Neural progenitor cell (in vitro differentiated cells): Measurements from ENCODE around the gene RBM39. TPM values are rescaled to one million over a fixed set of nuclear protein-coding genes. Genes with fewer than 3 reads are reported as not detected.
"Not testable (repeated sequence)": the region's sequence is repeated elsewhere in the genome, so short reads cannot be mapped to it uniquely, and the experiment has no call there.

Source experiments
- DNase-seq: peaks from one replicate; pipeline ENCODE4 v3.0.0-alpha.2; 2016; ENCODE audit warnings: low spot score
- H2AFZ ChIP-seq: fragments of 200-600 bp; sonication (generic); replicated peaks from 2 replicates; pipeline ENCODE4 v1.6.1; 2016; ENCODE audit warnings: antibody characterized with exemption
- H3F3A ChIP-seq: fragments of 200-600 bp; sonication (generic); 2 replicates; pipeline ENCODE4 v1.6.1; 2016; ENCODE audit warnings: antibody characterized with exemption, low read depth
- H3K27ac ChIP-seq: fragments of 200-600 bp; sonication (generic); 2 replicates; pipeline ENCODE4 v1.5.1; 2016; ENCODE audit warnings: mild to moderate bottlenecking
- H3K27me3 ChIP-seq: fragments of 200-600 bp; sonication (generic); 2 replicates; pipeline ENCODE4 v1.6.1; 2016; ENCODE audit warnings: mild to moderate bottlenecking, moderate library complexity
- H3K36me3 ChIP-seq: fragments of 200-600 bp; sonication (generic); 2 replicates; pipeline ENCODE4 v1.5.1; 2016
- H3K4me1 ChIP-seq: fragments of 200-600 bp; sonication (generic); 2 replicates; pipeline ENCODE4 v1.6.1; 2016; ENCODE audit warnings: mixed run types
- H3K4me2 ChIP-seq: fragments of 200-600 bp; sonication (generic); 2 replicates; pipeline ENCODE4 v1.6.1; 2016
- H3K4me3 ChIP-seq: fragments of 200-600 bp; sonication (generic); 2 replicates; pipeline ENCODE4 v1.5.1; 2016
- H3K79me2 ChIP-seq: fragments of 200-600 bp; sonication (generic); 2 replicates; pipeline ENCODE4 v1.6.1; 2016; ENCODE audit warnings: low read depth
- H3K9ac ChIP-seq: fragments of 200-600 bp; sonication (generic); 2 replicates; pipeline ENCODE4 v1.6.1; 2016
- H3K9me3 ChIP-seq: fragments of 200-600 bp; sonication (generic); 2 replicates; pipeline ENCODE4 v1.5.1; 2016; ENCODE audit warnings: low read depth
- H4K20me1 ChIP-seq: fragments of 200-600 bp; sonication (generic); 2 replicates; pipeline ENCODE4 v1.6.1; 2016; ENCODE audit warnings: low read depth
- H3K27ac Mint-ChIP-seq: 3 replicates; pipeline ENCODE4 v1.8.0; 2021; ENCODE audit warnings: mixed read lengths
- H3K27me3 Mint-ChIP-seq: 2 replicates; pipeline ENCODE4 v1.8.0; 2022; ENCODE audit warnings: low read depth, mild to moderate bottlenecking, inconsistent platforms, moderate library complexity, mixed read lengths; ENCODE audit not compliant: insufficient read depth
- H3K36me3 Mint-ChIP-seq: 3 replicates; pipeline ENCODE4 v1.8.0; 2021; ENCODE audit warnings: mixed read lengths
- H3K4me1 Mint-ChIP-seq: 3 replicates; pipeline ENCODE4 v1.8.0; 2021; ENCODE audit warnings: mixed read lengths
- H3K4me3 Mint-ChIP-seq: 3 replicates; pipeline ENCODE4 v1.8.0; 2021; ENCODE audit warnings: mild to moderate bottlenecking, moderate library complexity, mixed read lengths
- H3K9me3 Mint-ChIP-seq: 3 replicates; pipeline ENCODE4 v1.8.0; 2020; ENCODE audit warnings: mixed read lengths
- CTCF ChIP-seq: fragments of 200-600 bp; sonication (generic); IDR thresholded peaks from 2 replicates; pipeline ENCODE4 v1.5.1; 2017; ENCODE audit warnings: antibody characterized with exemption, mild to moderate bottlenecking
- EZH2 ChIP-seq: fragments of 200-600 bp; sonication (generic); IDR thresholded peaks from 2 replicates; pipeline ENCODE4 v1.6.1; 2017; ENCODE audit warnings: antibody characterized with exemption, mild to moderate bottlenecking, moderate library complexity
- EZH2phosphoT487 ChIP-seq: fragments of 200-600 bp; sonication (generic); IDR thresholded peaks from 2 replicates; pipeline ENCODE4 v1.6.1; 2017; ENCODE audit warnings: antibody characterized with exemption
- total RNA-seq: library from RNA; depleted of rRNA; stranded (reverse); fragments of >200 nt; gene quantifications from 2 replicates; pipeline ENCODE4 v1.2.3, GENCODE V29; 2015; ENCODE audit warnings: low replicate concordance

The RBM39 gene
- total RNA-seq, 1 donor from 2014 or later = 555 TPM

DNA sequence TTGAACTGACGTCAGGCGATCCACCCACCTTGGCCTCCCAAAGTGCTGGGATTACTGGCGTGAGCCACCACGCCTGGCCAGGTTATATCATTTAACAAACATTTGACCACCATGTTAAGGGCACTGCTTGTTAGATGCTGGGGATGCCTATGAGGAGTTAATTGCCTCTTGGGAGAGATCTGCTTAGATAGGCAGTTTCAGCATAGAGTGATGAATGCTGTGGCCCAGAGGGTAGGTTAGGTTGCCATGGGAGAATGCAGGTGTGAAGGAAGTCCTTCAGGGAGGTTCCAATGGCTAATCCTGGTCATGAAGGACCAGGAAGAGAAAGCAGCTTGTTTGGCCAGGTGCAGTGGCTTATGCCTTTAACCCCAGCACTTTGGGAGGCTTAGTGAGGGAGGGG, 46.7 kb upstream of the RBM39 start:
- no peaks in the 10 kb centered on the region for H3K27me3 Mint-ChIP-seq
- H3K79me2 ChIP-seq = peaks cover 99% of the 10 kb centered on the region

DNA sequence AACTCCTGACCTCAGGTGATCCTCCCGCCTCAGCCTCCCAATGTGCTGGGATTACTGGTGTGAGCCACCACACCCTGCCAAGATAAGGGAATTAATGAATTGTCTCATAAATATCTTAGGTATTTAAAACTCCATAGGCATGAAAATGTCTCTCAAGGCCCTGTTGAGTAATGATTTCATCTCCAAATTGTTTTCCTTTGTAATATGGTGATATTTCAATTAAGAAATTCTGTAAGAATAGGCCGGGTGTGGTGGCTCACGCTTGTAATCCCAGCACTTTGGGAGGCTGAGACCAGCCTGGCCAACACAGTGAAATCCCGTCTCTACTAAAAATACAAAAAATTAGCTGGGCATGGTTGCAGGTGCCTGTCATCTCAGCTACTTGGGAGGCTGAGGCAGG, 43.5 kb upstream of the RBM39 start:
- H3K27ac ChIP-seq, H3K4me1 ChIP-seq, H3F3A ChIP-seq, DNase-seq, H2AFZ ChIP-seq, H3K27me3 Mint-ChIP-seq, H3K9me3 ChIP-seq, H3K4me2 ChIP-seq, H3K36me3 ChIP-seq, H3K9me3 Mint-ChIP-seq, H3K9ac ChIP-seq, H3K36me3 Mint-ChIP-seq, H3K4me3 Mint-ChIP-seq, H3K27ac Mint-ChIP-seq, H3K27me3 ChIP-seq, H3K4me3 ChIP-seq, H3K4me1 Mint-ChIP-seq: not testable (repeated sequence)
- Histone ChIP-seq H3K79me2 (peaks cover 100% of the 10 kb centered on the region), H4K20me1 (peaks cover 56% of the 10 kb centered on the region)

More for the DNA sequence above, 46.7 kb upstream of the RBM39 start:
- Mint-ChIP-seq H3K4me1 (no peaks in the 10 kb centered on the region), H3K9me3 (no peaks in the 10 kb centered on the region), H3K36me3 (peaks cover 5% of the 10 kb centered on the region), H3K4me3 (no peak overlapping the region), H3K27ac (no peak overlapping the region)
- no peaks in the 10 kb centered on the region for H3K36me3 ChIP-seq
- H4K20me1 ChIP-seq = peaks cover 37% of the 10 kb centered on the region
- no peak overlapping the region for H3K4me3 ChIP-seq
- H3K4me1 ChIP-seq = no peaks in the 10 kb centered on the region
- DNase-seq = no peak
- H3K4me2 ChIP-seq = no peak overlapping the region
- H3K9me3 ChIP-seq = no peaks in the 10 kb centered on the region
- no peak overlapping the region for H2AFZ ChIP-seq
- no peaks in the 10 kb centered on the region for H3F3A ChIP-seq
- TF ChIP-seq EZH2 (no peak), EZH2phosphoT487 (no peak), CTCF (no peak)
- no peaks in the 10 kb centered on the region for H3K27me3 ChIP-seq
- H3K27ac ChIP-seq = no peak overlapping the region
- H3K9ac ChIP-seq = no peak overlapping the region

DNA sequence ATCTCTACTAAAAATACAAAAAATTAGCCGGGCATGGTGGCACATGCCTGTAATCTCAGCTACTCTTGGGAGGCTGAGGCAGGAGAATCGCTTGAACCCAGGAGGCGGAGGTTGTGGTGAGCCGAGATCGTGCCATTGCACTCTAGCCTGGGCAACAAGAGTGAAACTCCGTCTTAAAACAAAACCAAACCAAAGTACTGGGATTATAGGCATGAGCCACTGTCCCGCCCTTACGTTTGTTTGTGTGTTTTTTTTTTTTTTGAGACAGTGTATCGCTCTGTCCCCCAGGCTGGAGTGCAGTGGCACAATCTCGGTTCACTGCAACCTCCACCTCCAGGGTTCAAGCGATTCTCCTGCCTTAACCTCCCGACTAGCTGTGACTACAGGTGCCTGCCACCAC, 41.8 kb upstream of the RBM39 start:
- H3F3A ChIP-seq, H3K9me3 Mint-ChIP-seq, H3K27me3 ChIP-seq, H3K27ac Mint-ChIP-seq, H3K36me3 ChIP-seq, H3K4me3 Mint-ChIP-seq, DNase-seq, H3K9ac ChIP-seq, H3K4me1 Mint-ChIP-seq, H3K4me2 ChIP-seq, H3K9me3 ChIP-seq, H2AFZ ChIP-seq, H3K27me3 Mint-ChIP-seq, H3K4me1 ChIP-seq, H3K4me3 ChIP-seq, H3K27ac ChIP-seq: not testable (repeated sequence)
- H3K79me2 ChIP-seq = peaks cover 100% of the 10 kb centered on the region
- H3K36me3 Mint-ChIP-seq = peaks cover 12% of the 10 kb centered on the region
- peaks cover 55% of the 10 kb centered on the region for H4K20me1 ChIP-seq

DNA sequence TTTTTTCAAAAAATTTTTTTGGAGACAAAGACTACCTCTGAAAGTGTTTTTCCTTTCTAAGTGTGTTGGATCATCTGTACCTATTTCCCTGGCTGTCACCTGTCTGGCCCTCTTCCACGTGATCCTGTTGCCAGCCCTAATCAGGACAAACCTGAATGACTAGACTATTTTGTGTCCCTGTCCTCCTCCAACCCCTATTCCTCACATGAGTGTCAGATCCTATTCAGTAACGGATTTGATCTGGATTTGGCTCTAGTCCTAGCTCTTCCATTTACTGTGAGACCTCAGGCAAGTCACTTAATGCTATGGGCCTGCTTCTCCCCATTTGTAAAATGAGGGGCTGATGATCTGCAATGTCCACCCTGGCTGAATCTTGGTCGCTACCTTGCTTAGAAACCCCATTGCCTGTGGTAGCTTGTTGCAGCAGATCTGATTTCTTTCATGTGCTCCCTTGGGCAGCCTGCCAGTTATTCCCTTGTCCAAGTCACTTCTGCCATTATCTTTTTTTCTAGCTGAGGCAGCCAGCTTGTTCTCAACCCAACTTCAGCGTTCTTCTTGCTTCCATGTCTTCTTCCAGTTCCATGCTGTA, 34.5 kb upstream of the RBM39 start:
- no peak for TF ChIP-seq CTCF
- no peak for DNase-seq
- H3F3A ChIP-seq = peaks cover 27% of the 10 kb centered on the region
- H3K4me2 ChIP-seq = no peak overlapping the region
- peaks cover 6% of the 10 kb centered on the region for H3K27me3 Mint-ChIP-seq
- peaks cover 31% of the 10 kb centered on the region for H3K4me1 Mint-ChIP-seq
- peaks cover 81% of the 10 kb centered on the region for H4K20me1 ChIP-seq
- peaks cover 17% of the 10 kb centered on the region for H3K4me1 ChIP-seq
- peaks cover 16% of the 10 kb centered on the region for H3K36me3 Mint-ChIP-seq
- H3K4me3 ChIP-seq = no peak overlapping the region
- H3K79me2 ChIP-seq = peaks cover 95% of the 10 kb centered on the region
- H3K9ac ChIP-seq = no peak overlapping the region
- H2AFZ ChIP-seq = no peak overlapping the region
- no peaks in the 10 kb centered on the region for H3K36me3 ChIP-seq
- H3K9me3 ChIP-seq = no peaks in the 10 kb centered on the region
- no peak overlapping the region for H3K27ac Mint-ChIP-seq
- H3K4me3 Mint-ChIP-seq = no peak overlapping the region
- H3K27me3 ChIP-seq = no peaks in the 10 kb centered on the region
- peaks cover under 1% of the 10 kb centered on the region for H3K9me3 Mint-ChIP-seq
- no peak overlapping the region for H3K27ac ChIP-seq
